ENCODE data around the gene ELOVL2.

The ELOVL2 gene

DNA sequence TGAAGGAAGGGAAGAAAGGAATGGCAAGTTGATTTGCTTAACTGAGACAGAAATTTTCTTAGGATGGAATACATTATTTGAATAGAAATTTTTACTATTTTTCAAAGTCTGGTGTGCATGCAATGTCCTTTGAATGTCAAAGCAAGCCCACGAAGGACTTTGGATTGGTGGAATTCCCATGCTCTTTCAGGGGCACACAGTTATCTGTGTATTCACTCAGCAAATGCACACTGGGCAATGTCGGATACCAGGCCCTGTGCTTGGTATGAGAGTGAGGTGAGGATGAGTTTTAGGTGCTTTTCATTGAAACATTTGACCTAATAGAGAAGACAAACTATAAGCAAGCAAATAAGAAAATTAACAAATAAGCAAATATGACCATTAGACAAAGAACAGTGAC is 83.9 kb downstream of the ELOVL2 start:
- Histone ChIP-seq H3K27me3 (ENCODE audit: control insufficient read depth in 1 of 2, insufficient read depth in 2 of 2, low read length in 2 of 2) (no peaks in the 10 kb centered on the region), H3K4me3 (ENCODE audit: low read length in 2 of 2) (no peak overlapping the region), H3K27ac (ENCODE audit: low read length) (no peak overlapping the region), H3K4me1 (ENCODE audit: control insufficient read depth, insufficient read depth, low read length) (no peaks in the 10 kb centered on the region), H3K9me3 (ENCODE audit: control insufficient read depth in 2 of 2, low read length in 2 of 2) (no peaks in the 10 kb centered on the region), H3K9ac (ENCODE audit: low read length in 2 of 2) (no peak overlapping the region), H3K36me3 (ENCODE audit: control insufficient read depth in 2 of 2, insufficient read depth in 2 of 2, low read length in 2 of 2) (no peaks in the 10 kb centered on the region)

DNA sequence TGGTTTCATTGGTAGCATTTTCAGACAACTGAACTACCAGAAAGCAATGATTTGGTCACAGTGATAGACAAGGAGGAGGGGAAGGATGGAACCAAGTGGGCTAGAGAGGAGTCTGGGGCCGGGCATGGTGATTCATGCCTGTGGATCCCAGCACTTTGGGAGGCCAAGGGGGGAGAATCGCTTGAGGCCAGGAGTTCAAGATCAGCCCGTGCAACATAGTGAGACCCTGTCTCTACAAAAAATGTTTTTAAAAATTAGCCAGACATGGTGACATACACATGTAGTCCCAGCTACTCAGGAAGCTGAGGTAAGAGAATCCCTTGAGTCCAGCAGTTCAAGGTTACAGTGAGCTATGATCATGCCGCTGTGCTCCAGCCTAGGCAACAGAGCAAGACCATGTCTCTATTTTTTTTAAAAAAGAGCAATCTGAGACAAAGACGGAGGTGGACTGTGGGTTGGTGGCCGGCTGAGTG is 86.7 kb downstream of the ELOVL2 start:
- Histone ChIP-seq H3K4me1 (ENCODE audit: control insufficient read depth, insufficient read depth, low read length) (no peaks in the 10 kb centered on the region), H3K27ac (ENCODE audit: low read length) (no peak overlapping the region), H3K36me3 (ENCODE audit: control insufficient read depth in 2 of 2, insufficient read depth in 2 of 2, low read length in 2 of 2) (no peaks in the 10 kb centered on the region), H3K9me3 (ENCODE audit: control insufficient read depth in 2 of 2, low read length in 2 of 2) (no peaks in the 10 kb centered on the region), H3K9ac (ENCODE audit: low read length in 2 of 2) (no peak overlapping the region), H3K4me3 (ENCODE audit: low read length in 2 of 2) (no peak overlapping the region), H3K27me3 (ENCODE audit: control insufficient read depth in 1 of 2, insufficient read depth in 2 of 2, low read length in 2 of 2) (no peaks in the 10 kb centered on the region)

DNA sequence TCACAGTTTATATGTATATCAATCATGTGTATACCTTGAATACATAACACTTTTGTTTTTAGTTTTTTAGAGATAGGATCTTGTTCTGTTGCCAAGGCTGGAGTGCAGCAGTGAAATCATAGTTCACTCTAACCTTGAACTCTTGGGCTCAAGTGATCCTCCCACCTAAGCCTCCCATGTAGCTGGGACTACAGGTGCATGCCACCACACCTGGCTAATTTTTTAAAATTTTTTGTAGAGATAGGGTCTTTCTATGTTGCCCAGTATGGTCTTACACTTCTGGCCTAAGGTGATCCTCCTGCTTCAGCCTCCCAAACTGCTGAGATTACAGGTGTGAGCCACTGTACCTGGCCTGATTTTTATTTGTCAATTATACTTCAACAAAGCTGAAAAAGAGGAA is 87.3 kb downstream of the ELOVL2 start:
- Histone ChIP-seq H3K27ac (ENCODE audit: low read length) (no peak overlapping the region), H3K4me1 (ENCODE audit: control insufficient read depth, insufficient read depth, low read length) (peaks cover 2% of the 10 kb centered on the region), H3K27me3 (ENCODE audit: control insufficient read depth in 1 of 2, insufficient read depth in 2 of 2, low read length in 2 of 2) (no peaks in the 10 kb centered on the region), H3K4me3 (ENCODE audit: low read length in 2 of 2) (no peak overlapping the region), H3K36me3 (ENCODE audit: control insufficient read depth in 2 of 2, insufficient read depth in 2 of 2, low read length in 2 of 2) (no peaks in the 10 kb centered on the region), H3K9ac (ENCODE audit: low read length in 2 of 2) (no peak overlapping the region), H3K9me3 (ENCODE audit: control insufficient read depth in 2 of 2, low read length in 2 of 2) (no peaks in the 10 kb centered on the region)

DNA sequence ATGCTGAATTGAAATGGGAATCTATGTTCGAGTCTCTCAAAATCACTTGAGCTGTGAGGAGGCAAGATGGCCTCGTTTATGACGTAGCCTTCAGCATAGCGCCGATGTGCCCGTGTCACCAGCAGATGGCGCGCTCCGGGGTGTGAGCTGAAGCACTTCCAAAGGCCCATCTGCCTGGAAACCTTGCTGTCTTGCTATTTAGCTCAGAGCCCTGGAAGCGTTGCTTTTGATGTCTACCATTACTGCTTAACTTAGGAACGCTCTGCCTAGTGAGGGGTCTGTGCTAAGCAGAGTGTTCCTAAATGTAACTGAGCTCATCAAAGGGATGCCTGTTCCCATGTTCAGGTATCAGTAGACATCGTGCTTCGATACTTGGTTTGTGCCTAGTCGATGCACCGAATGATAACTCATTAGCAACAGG is 89.5 kb downstream of the ELOVL2 start:
- H3K36me3 ChIP-seq (ENCODE audit: control insufficient read depth in 2 of 2, insufficient read depth in 2 of 2, low read length in 2 of 2), result no peaks in the 10 kb centered on the region
- H3K27ac ChIP-seq (ENCODE audit: low read length), result no peak overlapping the region
- H3K4me1 ChIP-seq (ENCODE audit: control insufficient read depth, insufficient read depth, low read length), result peaks cover 2% of the 10 kb centered on the region
- no peaks in the 10 kb centered on the region for H3K27me3 ChIP-seq (ENCODE audit: control insufficient read depth in 1 of 2, insufficient read depth in 2 of 2, low read length in 2 of 2)
- H3K4me3 ChIP-seq (ENCODE audit: low read length in 2 of 2), result no peak overlapping the region
- no peaks in the 10 kb centered on the region for H3K9me3 ChIP-seq (ENCODE audit: control insufficient read depth in 2 of 2, low read length in 2 of 2)
- no peak overlapping the region for H3K9ac ChIP-seq (ENCODE audit: low read length in 2 of 2)

DNA sequence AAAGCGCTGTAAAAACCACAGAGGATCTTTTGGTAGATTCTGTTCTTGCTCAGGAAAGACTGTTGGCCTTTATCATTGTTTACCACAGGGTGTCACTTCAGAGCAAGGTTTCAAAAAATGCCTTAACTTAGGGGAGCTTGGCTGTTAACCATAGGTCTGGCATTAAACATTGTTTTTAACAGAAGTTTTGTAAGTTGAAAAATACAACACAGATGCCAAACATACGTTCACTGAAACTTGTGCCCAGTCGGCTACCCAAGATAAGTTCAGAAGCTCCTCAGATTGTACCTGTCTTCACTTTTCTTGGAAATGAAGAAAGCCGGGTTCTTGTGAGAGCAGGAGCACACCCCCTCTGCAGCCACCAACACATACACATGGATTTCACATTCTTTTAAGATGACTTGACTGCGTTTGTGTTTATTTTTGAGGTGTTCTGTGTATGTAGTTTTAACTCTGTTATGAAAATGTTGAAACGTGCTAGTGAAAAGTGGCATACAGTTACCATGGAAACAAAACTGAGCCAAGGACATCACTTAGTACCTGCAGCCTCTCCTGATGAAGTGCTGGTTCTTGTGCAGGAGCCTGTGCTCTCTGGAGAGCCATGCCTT is 92.3 kb downstream of the ELOVL2 start:
- Histone ChIP-seq H3K9me3 (ENCODE audit: control insufficient read depth in 2 of 2, low read length in 2 of 2) (no peaks in the 10 kb centered on the region), H3K4me3 (ENCODE audit: low read length in 2 of 2) (no peak overlapping the region), H3K27ac (ENCODE audit: low read length) (no peak overlapping the region)

DNA sequence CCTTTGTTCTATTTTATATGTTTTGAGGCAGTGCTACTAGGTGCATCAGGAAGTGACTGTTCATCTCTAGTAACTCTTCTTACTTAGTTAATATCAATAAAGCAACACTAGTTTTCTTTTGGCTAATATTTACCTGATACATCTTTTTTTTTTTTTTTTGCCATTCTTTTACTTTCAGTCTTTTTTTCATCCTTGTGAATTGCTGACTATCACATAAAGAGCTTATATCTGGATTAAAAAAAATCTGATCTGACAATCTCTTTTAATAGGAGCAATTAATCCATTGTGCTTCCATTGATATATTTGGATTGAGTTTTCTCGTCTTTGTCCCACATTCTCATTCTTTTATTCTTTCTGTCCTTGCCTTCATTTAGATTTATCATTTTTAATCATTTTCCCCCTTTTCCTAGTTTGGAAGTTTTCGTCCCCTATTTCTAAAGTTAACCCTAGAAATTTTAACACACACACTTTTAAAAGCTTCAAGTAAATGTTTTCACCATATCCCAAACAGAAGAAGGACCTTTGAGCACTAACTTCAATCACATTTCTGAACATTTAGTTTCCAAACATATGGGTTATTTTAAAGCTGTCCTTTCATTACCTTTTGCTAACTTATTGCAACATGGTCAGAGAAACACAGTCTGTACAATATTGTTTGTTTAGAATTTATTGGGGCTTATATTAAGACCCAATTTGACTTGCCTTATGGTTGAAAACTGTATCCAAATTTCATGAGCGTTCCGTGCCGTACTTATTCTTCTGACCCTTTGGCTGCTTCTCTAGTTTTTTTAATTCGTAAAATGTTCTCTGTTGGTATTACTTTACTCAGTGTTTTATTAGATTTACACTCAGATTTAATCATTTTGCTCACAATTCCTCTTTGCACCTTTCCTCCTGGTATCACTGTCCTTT is 94.3 kb downstream of the ELOVL2 start:
- no peaks in the 10 kb centered on the region for H3K27me3 ChIP-seq (ENCODE audit: control insufficient read depth in 1 of 2, insufficient read depth in 2 of 2, low read length in 2 of 2)
- no peaks in the 10 kb centered on the region for H3K9me3 ChIP-seq (ENCODE audit: control insufficient read depth in 2 of 2, low read length in 2 of 2)
- no peaks in the 10 kb centered on the region for H3K36me3 ChIP-seq (ENCODE audit: control insufficient read depth in 2 of 2, insufficient read depth in 2 of 2, low read length in 2 of 2)
- no peak overlapping the region for H3K9ac ChIP-seq (ENCODE audit: low read length in 2 of 2)
- H3K4me1 ChIP-seq (ENCODE audit: control insufficient read depth, insufficient read depth, low read length), result peaks cover 2% of the 10 kb centered on the region
- no peak overlapping the region for H3K4me3 ChIP-seq (ENCODE audit: low read length in 2 of 2)
- no peak overlapping the region for H3K27ac ChIP-seq (ENCODE audit: low read length)

More for the DNA sequence above, 92.3 kb downstream of the ELOVL2 start:
- H3K27me3 ChIP-seq (ENCODE audit: control insufficient read depth in 1 of 2, insufficient read depth in 2 of 2, low read length in 2 of 2), result no peaks in the 10 kb centered on the region
- no peaks in the 10 kb centered on the region for H3K36me3 ChIP-seq (ENCODE audit: control insufficient read depth in 2 of 2, insufficient read depth in 2 of 2, low read length in 2 of 2)
- H3K4me1 ChIP-seq (ENCODE audit: control insufficient read depth, insufficient read depth, low read length), result peaks cover 2% of the 10 kb centered on the region
- H3K9ac ChIP-seq (ENCODE audit: low read length in 2 of 2), result no peak overlapping the region

DNA sequence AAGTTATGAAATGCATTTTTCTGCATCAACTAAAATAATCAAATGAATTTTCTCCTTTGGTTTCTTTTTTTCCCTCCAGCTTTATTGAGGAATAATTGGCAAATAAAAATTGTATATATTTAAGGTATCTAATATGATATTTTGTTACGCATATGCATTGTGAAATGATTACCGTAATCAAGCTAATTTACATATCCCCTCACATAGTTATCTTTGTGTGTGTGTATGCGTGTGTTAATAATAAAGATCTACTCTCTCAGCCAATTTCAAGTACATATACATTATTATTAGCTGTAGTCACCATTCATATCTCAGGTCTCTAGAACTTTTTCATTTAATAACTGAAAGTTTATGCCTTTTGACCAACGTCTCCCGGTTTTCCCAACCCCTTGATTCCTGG is 96.1 kb downstream of the ELOVL2 start:
- Histone ChIP-seq H3K9ac (ENCODE audit: low read length in 2 of 2) (no peak overlapping the region), H3K27me3 (ENCODE audit: control insufficient read depth in 1 of 2, insufficient read depth in 2 of 2, low read length in 2 of 2) (no peaks in the 10 kb centered on the region), H3K36me3 (ENCODE audit: control insufficient read depth in 2 of 2, insufficient read depth in 2 of 2, low read length in 2 of 2) (no peaks in the 10 kb centered on the region), H3K4me3 (ENCODE audit: low read length in 2 of 2) (no peak overlapping the region), H3K9me3 (ENCODE audit: control insufficient read depth in 2 of 2, low read length in 2 of 2) (no peaks in the 10 kb centered on the region), H3K4me1 (ENCODE audit: control insufficient read depth, insufficient read depth, low read length) (peaks cover 2% of the 10 kb centered on the region), H3K27ac (ENCODE audit: low read length) (no peak overlapping the region)

DNA sequence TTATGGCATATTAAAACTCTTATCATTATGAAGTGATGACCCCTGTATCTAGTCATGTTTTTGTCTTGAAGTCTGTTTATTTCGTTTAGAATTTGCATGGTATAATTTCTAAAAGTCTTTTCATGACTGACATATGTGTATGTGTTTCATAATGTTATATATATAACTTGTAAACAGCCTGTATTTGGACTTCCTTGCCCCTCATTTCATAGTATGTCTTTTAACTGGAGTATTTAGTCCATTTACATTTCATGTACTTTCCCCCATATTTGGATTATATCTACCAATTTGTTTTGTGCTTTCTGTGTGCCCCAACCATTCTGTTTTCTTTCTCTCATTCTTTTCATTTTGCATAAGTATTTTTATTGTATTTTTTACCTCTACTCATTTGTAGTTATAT is 98.3 kb downstream of the ELOVL2 start:
- H3K4me1 ChIP-seq (ENCODE audit: control insufficient read depth, insufficient read depth, low read length), result no peaks in the 10 kb centered on the region
- H3K9me3 ChIP-seq (ENCODE audit: control insufficient read depth in 2 of 2, low read length in 2 of 2), result no peaks in the 10 kb centered on the region
- no peak overlapping the region for H3K27ac ChIP-seq (ENCODE audit: low read length)
- H3K4me3 ChIP-seq (ENCODE audit: low read length in 2 of 2), result no peak overlapping the region
- no peaks in the 10 kb centered on the region for H3K27me3 ChIP-seq (ENCODE audit: control insufficient read depth in 1 of 2, insufficient read depth in 2 of 2, low read length in 2 of 2)
- H3K9ac ChIP-seq (ENCODE audit: low read length in 2 of 2), result no peak overlapping the region
- H3K36me3 ChIP-seq (ENCODE audit: control insufficient read depth in 2 of 2, insufficient read depth in 2 of 2, low read length in 2 of 2), result no peaks in the 10 kb centered on the region

DNA sequence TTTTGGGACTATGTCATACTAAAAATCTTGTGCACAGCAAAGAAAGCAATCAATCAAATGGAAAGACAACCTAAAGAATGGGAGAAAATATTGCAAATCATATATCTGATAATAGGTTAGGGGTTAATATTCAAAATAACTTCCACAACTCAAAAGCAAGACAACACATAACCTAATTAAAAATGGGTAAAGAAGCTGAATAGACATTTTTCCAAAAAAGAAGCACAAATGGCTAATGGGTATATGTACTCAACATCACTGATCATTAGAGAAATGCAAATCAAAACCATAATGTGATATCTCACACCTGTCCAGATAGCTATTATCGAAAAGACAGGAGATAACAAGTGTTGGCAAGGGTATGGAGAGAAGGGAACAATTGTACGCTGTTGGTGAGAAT is 104.3 kb downstream of the ELOVL2 start:
- Histone ChIP-seq H3K27me3 (ENCODE audit: control insufficient read depth in 1 of 2, insufficient read depth in 2 of 2, low read length in 2 of 2) (no peaks in the 10 kb centered on the region), H3K4me3 (ENCODE audit: low read length in 2 of 2) (no peak overlapping the region), H3K36me3 (ENCODE audit: control insufficient read depth in 2 of 2, insufficient read depth in 2 of 2, low read length in 2 of 2) (no peaks in the 10 kb centered on the region), H3K27ac (ENCODE audit: low read length) (no peak overlapping the region), H3K9ac (ENCODE audit: low read length in 2 of 2) (no peak overlapping the region), H3K9me3 (ENCODE audit: control insufficient read depth in 2 of 2, low read length in 2 of 2) (no peaks in the 10 kb centered on the region), H3K4me1 (ENCODE audit: control insufficient read depth, insufficient read depth, low read length) (no peaks in the 10 kb centered on the region)

DNA sequence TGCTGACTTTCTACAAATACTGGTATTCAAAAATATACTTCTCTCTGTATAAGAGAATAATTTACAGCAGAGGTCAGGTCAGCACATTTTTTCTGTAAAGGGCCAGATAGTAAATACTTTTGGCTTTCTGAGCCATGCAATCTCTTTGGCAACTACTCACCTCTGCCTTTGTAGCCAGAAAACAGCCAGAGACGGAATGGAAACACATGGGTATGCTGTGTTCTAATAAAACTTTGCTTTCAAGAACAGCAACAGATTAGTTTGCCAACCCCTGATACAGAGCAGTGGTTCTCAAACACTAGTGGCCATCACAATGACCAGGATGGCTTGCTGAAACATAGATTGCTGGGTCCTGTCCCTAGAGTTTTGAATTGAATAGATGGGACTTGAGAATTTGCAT is 111.0 kb downstream of the ELOVL2 start:
- Histone ChIP-seq H3K36me3 (ENCODE audit: control insufficient read depth in 2 of 2, insufficient read depth in 2 of 2, low read length in 2 of 2) (no peaks in the 10 kb centered on the region), H3K4me3 (ENCODE audit: low read length in 2 of 2) (no peak overlapping the region), H3K27ac (ENCODE audit: low read length) (no peak overlapping the region), H3K4me1 (ENCODE audit: control insufficient read depth, insufficient read depth, low read length) (no peaks in the 10 kb centered on the region), H3K27me3 (ENCODE audit: control insufficient read depth in 1 of 2, insufficient read depth in 2 of 2, low read length in 2 of 2) (no peaks in the 10 kb centered on the region), H3K9ac (ENCODE audit: low read length in 2 of 2) (no peak overlapping the region), H3K9me3 (ENCODE audit: control insufficient read depth in 2 of 2, low read length in 2 of 2) (no peaks in the 10 kb centered on the region)
